AG08396 (cell line): ENCODE results near the gene KCNJ11.

Experiments
- DNase-seq: peaks from one replicate; pipeline ENCODE4 v3.0.0; 2012; ENCODE audit warnings: low spot score, mixed read lengths

The KCNJ11 gene

DNA sequence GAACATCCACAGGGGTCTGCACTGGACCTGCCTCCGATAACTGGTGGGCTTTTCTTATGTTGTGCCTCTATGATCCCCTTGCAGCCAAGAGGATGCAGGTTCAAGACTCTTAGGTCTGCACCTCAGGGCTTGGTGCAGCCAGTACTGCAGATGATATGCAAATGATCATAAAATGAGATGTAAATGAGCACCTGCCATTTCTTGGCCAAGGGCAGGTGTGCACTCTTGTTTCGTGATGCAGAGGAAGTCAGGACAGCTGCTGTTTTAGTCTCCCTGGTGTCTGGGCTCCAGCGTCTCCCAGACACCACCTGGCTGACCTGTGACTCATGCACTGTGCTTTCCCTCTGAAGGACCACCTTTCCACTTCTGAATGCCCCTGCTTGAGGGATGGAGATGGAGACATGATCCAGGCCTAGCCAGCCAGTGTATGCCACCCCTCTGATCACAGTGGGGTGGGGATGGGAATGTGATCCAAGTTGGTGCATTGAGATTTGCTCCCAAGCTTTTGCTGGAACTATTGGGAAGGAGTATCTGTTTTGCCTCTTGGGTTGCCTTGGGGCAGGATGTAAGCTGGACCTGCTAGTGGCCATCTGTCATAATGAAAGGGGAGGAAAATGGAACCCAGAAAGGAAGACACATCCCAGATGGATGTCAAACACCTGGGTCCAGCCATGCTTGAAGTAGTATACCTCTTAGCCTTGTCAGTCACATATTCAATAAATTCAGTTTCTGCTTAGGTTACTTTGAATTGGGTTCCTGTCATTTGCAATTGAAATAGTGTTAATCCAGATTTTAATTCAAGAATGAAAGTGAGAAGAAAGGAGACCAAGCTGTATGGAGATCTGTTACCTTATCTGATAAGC is 3.3 kb upstream of the KCNJ11 start:
- DNase-seq = no peak

DNA sequence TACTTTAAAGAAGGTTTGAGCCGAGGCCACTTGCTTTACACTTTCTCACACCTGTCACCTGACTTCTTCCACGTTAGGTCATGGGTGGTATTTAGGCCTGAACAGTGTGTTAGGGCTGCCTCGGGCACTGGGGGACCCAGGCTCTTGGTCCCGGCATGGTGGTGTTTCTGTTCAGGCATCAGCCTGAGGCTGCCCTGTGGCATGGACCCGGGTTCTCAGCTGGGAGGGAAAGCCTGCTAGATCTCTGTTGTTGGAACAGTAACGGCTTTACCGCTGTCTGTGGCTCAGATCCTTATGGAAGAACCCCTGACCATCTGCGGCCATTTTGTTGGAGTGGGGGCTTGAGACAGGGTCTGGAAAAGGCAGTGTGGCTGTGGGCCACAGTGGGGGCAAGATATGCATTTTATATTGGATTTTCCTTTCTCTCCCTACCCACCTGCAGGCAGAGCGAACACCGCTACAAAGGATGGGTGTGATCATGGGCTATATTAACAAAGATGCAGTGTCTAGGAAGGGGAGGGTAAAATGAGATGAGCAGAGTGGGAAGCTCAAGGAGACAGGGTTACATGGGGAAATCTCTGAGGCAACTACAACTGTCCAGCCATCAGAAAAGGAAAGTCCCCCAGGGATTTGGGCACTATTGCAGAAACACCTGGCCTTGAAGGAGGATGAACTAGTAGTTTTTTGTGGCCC is 1.6 kb upstream of the KCNJ11 start:
- no peak for DNase-seq

DNA sequence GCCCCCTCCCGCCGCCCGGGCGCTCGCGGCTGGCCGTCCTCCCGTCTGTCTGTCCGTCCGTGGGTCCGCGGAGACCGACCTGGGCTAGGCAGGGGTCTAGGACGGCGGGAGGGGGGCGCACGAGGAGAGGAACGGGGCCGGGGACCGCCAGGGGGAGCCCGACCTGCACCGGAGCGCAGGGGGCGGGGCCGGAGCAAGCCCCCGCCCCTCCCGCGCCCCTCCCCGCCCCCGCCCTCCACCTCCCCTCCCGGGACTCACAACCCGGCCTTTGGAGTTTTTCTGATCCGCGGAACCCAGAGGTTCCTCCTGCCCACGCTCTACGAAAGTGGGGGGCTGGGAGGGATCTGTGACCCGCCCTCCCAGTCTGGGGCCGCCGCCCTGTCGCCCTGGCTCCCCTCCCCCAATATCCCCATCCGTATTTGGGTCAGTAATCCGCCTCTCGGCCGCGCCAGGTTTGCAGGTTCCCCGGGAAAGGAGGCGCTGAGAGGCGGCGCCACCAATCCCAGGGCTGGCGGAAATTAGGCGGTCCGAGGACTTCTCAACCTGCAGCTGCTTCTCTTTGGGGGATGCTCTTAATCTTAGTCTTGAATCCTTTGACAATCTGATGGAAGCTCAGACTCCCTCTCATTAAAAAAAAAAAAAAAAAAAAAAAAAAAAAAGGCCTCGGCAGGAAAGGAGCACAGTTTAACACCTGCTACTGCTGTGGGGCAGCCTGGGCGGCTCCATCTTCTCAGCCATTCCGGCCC is 925 bp upstream of the KCNJ11 start:
- DNase-seq = peak; percentile 81

DNA sequence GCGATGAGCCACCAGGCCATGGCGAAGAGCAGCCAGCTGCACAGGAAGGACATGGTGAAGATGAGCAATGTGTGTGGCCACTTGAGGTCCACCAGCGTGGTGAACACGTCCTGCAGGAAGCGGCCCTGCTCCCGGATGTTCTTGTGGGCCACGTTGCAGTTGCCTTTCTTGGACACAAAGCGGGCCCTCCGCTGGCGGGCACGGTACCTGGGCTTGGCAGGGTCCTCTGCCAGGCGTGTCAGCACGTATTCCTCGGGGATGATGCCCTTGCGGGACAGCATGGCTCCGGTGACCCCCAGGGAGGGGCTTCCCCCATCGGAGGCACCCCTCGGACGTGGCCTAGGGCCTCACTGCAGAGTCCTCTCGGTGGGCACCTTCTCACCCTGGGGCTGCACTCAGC is 648 bp downstream of the KCNJ11 start:
- DNase-seq = no peak

DNA sequence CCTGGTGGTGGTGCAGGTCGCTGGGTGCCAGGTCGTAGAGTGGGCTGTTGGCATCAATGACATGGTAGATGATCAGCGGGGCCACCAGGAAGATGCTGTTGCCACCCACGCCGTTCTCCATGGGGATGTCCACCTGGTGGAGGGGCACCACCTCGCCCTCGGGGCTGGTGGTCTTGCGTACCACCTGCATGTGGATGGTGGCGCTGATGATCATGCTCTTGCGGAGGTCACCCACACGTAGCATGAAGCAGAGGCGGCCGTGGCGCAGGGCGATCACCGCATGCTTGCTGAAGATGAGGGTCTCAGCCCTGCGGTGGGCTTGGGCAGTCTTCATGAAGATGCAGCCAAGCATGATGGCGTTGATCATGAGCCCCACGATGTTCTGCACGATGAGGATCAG is 1.2 kb downstream of the KCNJ11 start:
- DNase-seq = no peak

DNA sequence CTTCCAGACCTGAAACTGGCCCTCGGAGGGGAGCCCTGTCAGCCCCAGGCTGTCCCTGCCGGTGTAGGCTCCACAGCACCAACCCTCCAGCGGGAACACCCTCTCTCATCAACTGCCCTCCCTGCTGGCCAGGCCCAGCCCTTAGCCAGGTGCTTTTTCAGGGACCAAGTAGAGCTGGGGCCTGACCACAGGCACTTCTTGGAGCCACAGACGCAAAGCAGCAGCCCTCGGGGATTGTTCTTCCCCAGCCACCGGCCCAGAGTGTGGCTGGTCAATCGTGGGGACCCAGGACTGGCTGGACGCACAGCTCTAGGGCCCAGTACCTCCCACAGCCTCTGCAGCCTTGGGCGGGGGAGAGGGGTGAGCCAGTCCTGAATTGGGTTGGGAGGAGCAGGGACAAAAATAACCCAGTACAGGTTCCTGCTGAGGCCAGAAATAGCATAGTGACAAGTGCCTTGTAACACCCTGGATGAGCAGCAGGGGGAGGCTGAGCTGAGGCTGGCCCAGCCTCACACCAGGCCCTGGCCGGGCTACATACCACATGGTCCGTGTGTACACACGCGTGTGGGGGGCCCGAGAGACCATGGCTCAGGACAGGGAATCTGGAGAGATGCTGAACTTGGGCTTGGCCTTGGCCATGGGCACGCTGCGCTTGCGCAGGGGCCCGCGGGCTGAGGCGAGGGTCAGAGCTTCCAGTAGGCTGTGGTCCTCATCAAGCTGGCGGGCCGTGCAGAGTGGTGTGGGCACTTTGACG is 2.0 kb downstream of the KCNJ11 start:
- DNase-seq = peak; percentile 70

DNA sequence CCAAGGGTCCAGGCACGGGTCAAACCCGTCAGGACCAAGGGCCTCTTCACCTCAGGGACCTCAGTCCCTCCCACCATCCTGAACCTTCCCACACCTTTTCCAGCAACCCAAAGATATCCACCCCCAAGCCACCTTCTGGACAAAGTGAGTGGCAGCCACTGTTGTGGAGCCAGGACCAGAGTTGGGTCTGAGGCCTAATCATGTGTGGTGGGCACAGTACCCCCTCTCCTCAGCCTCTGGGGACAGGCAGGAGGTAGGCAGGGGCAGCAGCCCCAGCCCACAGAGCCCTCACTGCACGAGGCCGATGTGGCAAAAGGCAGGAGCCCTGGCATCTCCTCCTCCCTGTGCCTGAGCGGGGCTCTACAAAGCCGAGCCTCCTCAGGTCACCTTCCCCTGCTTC is 2.5 kb downstream of the KCNJ11 start:
- DNase-seq = no peak

DNA sequence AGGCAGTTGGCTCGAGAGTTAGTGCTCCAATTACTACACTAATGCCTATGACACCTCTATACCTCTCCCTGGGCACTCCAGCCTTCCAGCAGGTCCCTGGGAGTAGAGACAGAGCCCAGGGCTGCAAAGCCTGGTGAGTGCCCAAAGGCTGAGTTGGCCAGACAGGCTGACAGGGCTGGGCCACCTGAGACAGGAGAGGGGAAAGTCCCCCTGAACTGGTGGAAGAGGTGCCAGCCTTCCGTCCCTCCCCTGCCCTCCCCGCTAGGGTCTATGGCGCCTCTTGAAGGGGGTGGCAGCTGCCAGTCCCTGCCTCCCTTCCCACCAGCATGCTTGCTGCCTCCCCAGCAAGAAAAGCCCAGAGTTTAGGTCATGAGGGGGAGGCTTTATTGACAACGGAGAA is 3.0 kb downstream of the KCNJ11 start:
- DNase-seq = no peak

DNA sequence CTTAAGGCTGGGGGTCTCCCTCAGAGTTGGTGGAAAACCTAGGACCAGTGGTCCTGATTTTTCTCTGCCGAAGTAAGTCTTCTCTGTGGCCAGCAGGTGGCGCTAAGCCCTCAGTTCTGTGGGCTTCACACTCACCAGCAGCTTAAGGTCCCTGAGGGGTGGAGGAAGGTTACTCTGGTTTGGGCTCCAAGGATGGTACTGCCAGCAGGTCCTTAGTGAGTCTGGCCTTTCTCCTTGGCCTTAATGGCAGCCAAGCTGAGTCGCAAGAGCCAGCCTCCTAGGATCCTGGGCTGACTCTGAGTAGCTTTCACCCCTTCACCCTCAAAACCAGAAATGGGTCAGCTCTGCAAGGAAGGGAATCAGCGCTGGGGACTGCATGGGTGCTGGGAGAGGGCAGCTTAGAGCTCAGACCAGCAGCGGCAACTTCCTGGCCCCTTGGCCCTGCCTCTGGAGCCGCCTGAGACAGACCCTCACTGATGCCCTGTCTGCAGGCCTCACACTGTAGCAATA is 4.4 kb downstream of the KCNJ11 start:
- DNase-seq = peak; percentile 69

DNA sequence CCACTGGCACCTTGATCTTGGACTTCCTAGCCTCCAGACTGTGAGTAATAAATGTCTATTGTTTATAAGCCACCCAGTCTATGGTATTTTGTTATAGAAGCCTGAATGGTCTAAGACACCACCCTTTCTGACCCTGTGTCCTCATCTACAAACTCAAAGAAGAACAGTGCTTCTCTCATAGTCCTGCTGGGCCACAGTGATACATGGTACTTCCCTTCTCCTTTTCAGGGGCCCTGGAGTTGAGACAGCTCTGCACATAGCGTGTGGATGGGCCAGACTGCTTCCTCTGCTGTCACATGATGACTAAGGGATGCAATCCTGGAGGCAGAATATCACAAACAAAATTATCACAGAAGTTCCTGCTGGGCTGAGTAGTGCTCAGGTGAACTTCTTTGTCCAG is 5.0 kb downstream of the KCNJ11 start:
- no peak for DNase-seq

DNA sequence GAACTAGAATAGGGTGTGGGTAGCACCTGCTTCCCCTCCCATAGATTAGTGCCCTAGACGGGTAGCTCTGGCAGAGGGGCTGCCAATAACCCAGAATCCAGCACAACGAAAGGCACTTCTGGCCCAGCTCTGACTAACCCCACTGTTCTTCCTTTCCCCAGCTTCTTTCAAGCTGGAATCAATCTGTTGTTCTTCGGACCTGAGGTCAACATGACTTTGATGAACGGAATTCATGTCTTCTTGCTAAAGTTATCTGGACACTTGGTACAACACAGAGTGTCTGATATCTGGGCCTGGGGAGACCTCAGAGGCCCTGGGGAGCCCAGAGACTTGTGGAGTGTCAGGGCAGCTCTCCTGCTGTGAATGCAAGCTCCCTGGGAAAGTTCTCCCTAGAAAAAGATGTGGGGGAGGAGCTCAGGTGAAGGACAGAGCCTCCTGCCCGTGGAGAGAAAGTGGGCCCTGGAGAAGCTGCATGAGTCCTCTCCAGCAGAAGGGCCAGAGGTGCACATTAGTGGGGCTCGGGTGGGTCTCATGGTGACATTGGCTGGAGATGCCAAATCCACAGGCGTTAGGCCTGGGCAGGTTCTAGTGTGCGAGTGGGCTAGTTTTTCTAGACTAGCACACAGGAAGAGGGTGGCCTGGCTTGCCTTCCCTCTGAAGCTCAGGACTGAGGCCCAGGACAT is 6.3 kb downstream of the KCNJ11 start:
- DNase-seq = no peak

DNA sequence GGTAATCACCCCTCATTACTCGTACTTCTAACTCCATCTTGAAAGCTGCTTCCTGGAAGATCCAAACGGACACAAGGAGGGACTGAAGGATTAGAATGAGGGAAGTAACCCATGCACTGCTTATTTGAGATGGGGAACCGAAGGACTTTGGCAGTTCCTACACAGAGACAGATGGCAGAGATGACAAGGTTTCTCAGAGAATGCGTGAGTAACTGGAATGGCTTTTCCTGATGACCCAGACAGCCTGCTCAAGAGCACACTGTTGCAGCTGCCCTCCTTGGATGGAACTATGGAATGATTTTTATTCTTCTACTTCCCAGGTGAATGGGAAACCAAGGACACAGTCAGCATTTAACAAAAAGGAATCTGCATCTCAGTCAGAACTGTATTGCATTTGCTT is 7.3 kb downstream of the KCNJ11 start:
- no peak for DNase-seq

DNA sequence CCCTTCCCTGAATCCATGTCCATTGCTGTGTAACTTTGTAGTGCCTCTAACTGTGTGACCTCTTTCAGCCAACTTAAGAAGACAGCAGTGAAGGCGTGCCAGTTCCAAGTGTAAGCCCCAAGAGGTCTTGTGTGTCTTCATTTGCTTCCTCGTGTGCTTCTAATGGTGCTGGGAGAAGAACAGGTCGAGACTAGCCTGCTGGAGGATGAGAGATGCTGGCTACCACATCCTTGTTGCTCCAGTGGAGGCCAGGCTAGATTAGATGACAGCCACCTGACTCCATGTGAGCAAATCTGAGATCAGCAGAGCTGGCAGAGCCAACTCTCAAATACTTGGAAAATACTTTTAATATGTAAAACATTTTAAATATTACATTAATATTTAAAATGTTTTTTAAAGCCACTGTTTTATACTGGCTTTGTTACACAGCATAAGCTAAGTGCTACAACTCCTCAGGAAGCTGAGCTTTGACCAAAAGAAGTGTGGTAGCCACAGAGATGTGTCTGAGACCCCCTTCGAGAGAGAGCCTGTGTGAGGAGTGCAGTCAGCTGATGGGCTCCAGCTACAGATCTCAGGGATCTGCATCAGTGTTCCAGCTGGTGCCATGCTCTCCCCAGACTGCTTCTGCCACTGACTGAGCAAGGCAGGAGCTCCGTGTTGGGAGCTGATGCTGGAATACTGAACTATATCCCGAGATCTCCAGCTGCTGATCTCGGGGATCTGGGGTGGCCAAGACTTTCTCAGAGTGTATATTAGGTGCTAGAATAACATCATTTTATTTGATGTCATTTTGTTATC is 8.9 kb downstream of the KCNJ11 start:
- no peak for DNase-seq

DNA sequence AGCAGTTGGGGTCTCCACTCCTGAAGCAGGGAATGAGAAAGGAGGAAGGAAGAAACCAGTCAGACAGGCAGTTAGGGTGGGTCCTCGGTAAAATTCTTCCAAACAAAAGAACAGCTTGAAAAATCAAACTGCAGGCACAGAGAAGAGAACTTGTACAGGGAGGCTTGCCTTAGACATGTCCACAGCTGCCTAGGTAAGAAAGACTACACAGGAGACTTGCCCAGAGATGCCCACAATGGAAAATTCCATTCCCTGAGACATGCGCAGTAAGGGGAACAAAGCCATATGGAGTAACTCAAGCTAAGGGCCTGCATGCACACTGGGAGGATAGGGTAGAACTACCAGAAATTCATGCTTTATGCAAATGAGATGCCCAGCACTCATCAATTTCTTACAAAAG is 9.8 kb downstream of the KCNJ11 start:
- no peak for DNase-seq

DNA sequence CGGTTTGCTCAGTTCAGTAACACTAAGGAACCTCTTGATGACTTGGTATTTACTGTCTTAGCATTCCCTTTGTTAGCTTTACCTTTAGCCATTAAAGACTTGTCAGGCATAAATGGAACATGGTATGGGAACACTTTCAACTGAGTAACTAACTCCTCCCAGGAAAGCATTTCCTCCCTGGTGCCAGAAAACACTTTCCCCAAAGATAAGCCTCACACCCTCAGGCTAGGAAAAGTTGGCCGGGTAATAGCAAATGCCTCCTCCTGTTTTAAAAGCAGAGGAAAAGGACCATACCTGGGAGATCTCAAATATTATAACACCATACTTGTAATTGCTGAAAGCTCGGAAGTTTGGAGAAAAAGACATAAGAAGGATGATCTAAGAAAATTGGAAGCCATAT is 12.0 kb downstream of the KCNJ11 start:
- no peak for DNase-seq

DNA sequence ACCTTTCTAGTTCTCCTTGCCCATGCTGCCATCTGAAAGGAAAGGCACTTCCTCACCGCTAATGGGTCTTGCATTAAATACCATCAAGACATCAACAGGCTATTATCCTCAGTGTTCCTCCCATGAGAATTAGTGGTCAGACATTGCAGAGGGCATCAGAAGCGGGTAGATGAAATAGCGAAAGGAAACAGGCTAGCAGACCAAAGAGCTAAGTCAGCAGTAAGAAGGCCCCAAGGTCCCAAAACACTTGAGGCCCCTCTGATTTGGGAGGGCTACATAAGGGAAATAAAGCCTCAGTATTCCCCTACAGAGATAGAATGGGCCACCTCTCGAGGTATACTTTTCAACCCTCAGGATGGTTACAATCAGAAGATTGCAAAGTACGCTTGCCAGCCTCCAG is 12.9 kb downstream of the KCNJ11 start:
- no peak for DNase-seq

DNA sequence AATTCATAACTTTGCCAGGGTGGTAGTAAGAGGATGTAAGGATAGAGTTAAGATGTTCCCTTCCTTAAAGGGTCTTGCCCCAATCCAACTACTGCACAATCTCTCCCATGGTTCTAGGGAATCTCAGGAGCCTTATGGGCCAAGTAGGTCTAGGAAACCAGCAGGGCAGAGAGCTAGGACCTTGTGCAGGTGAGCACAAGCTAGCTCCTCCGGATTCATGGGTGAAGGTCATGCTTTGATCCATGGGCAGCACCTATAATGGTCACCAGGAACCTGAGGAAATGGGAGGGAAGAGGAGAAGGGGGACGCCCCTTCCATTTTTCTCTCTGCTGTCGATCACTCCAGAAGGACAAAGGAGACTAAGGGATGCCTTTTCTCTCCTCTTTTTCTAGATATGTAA is 16.8 kb downstream of the KCNJ11 start:
- no peak for DNase-seq

DNA sequence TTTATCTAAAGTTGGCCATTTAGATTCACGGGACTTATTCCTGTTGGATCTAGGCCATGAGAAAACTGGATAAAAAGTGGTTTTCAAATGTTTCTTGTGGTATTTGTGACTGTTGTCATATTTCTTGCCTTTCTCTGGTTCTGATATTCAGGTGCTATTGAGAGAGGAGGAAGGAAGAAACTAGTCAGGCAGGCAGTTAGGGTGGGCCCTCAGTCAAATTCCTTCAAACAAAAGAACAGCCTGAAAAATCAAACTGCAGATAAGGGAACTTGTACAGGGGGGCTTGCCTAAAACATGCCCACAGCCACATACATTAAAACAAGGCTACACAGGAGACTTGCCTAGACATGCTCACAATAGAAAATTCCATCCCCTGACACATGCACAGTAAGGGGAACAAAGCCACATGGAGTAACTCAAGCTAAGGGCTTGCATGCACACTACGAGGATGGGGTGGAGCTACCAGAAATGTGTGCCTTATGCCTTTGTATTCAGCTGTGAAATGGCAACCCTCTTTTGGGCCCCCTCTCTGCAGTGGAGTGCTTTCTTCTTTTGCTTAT is 18.7 kb downstream of the KCNJ11 start:
- DNase-seq = no peak

DNA sequence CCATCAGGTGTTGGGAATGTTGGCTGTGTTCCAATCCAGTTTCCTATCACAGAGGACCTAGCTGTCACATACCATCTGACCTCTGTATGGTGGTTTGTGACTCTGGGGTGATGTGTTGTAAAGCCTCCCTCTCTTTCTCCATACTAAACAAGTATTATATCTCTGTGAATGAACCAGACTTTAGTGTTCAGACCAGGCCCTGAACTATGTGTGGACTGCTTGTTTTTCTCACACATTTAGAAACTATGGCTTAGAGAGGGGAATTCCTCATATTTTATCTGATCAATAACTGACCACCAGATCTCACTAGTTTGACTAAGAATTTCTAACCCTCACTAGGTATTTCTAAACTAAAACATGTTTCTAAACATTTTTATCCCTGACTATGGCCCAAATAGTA is 19.4 kb downstream of the KCNJ11 start:
- no peak for DNase-seq

DNA sequence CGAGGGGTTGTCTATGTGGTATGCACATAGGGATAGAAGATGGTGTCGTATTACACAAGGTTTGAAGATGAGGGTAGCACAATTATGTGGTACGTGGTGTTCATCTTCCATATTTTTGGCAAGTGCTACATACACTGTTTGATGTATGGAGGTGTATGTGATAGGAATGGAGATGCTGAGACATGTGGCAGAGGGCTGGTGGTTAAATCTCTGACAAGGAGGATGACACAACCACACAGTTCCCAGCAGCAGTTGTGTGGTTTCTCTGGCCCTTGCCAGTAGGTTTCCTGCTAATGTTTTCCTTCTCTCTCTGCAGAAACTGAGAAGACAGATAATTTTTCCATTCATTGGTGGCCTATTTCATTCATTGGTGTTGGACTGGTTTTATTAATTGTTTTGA is 19.9 kb downstream of the KCNJ11 start:
- no peak for DNase-seq
